GM19025 (cell line): Measurements from ENCODE around the gene TLN1.

Source experiments
- ATAC-seq: cut with Tn5 transposase; IDR thresholded peaks from one replicate; pipeline ENCODE4 v1.9.1; 2021; ENCODE audit warnings: mild to moderate bottlenecking, low read depth, moderate library complexity; ENCODE audit not compliant: unreplicated experiment

Gene TLN1

GRCh38 chr9:35756275-35757225, 24.6 kb upstream of the TLN1 start:
- ATAC-seq = peak; percentile 48

GRCh38 chr9:35755071-35755470, 23.1 kb upstream of the TLN1 start:
- ATAC-seq = no peak

GRCh38 chr9:35754264-35754663, 22.3 kb upstream of the TLN1 start, which contains the start of gene MSMP:
Gene MSMP, minus strand, starts transcription at chr9:35754276. Its CDS starts 147 bp downstream, at chr9:35754129.
- no peak for ATAC-seq

GRCh38 chr9:35753466-35753865, 21.5 kb upstream of the TLN1 start:
- ATAC-seq = no peak

GRCh38 chr9:35750256-35750531, 18.2 kb upstream of the TLN1 start:
- ATAC-seq = no peak

GRCh38 chr9:35749515-35750255, 17.7 kb upstream of the TLN1 start:
- peak; percentile 9 for ATAC-seq

GRCh38 chr9:35748858-35749514, 17.0 kb upstream of the TLN1 start, which contains the start of the genes GBA2 and RGP1:
Gene GBA2, minus strand, starts transcription at chr9:35749228. Its CDS starts 524 bp downstream, at chr9:35748704.
Gene RGP1, plus strand, starts transcription at chr9:35749287. Its CDS starts 469 bp downstream, at chr9:35749756.
- ATAC-seq = peak; percentile 82

- ATAC-seq = no peak
These were observed 16.4 kb upstream of the TLN1 start for GRCh38 chr9:35748242-35748857.

- ATAC-seq = no peak
These were observed 14.6 kb upstream of the TLN1 start for GRCh38 chr9:35746583-35746982.

GRCh38 chr9:35745569-35745968, 13.6 kb upstream of the TLN1 start:
- no peak for ATAC-seq

GRCh38 chr9:35743880-35744518, 12.0 kb upstream of the TLN1 start:
- no peak for ATAC-seq

- no peak for ATAC-seq
These were observed 11.5 kb upstream of the TLN1 start for GRCh38 chr9:35743452-35743851.

GRCh38 chr9:35741740-35742139, 9.7 kb upstream of the TLN1 start:
- no peak for ATAC-seq

- ATAC-seq = no peak
These were observed 8.2 kb upstream of the TLN1 start for GRCh38 chr9:35740243-35740642.

GRCh38 chr9:35738924-35739323, 6.9 kb upstream of the TLN1 start:
- no peak for ATAC-seq

- ATAC-seq = no peak
These were observed 6.2 kb upstream of the TLN1 start for GRCh38 chr9:35738186-35738585.

- ATAC-seq = no peak
These were observed 5.1 kb upstream of the TLN1 start for GRCh38 chr9:35737143-35737542.

- no peak for ATAC-seq
These were observed 4.2 kb upstream of the TLN1 start for GRCh38 chr9:35736201-35736633.

GRCh38 chr9:35734096-35734495, 2.1 kb upstream of the TLN1 start:
- ATAC-seq = no peak
